COLO829 (cell line): ENCODE data around the gene ALG2.

Source experiments
- DNase-seq: peaks from one replicate; pipeline ENCODE4 v3.0.0; 2012; ENCODE audit warnings: low spot score

ALG2 gene

DNA sequence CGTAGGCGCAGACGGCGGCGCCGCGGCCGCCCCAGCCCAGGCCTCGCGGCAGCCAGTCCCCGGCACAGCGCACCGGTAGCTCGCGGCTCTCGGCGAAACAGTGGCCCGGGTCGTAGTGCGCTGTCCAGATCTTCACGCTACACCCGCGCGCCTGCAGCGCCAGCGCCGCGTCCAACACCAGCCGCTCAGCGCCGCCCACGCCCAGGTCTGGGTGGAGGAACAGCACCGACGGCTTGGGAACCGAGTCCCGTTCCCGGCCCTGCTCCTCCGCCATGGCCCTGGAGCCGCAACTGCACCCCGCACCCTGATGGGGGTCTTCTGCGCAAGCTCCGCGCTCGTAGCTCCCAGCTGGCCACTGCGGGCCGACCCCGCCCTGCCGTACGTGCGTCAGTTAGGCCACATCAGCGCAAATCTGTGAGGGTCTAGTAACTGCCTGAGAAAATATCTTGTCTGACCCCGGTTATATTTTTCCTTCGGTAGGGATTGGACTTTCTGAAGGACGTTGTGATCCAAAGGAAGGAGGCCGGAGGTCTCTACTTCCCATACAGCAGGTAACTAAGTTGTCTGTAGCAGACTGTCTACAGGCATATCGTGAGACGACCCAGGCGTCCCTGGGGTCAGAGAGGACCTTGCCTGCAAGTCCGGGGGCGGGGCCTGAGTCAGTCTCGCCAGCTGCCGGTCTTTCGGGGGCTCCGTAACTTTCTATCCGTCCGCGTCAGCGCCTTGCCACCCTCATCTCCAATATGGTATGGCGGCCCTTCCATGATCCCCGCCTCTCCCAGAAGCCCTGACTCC is at the start of gene ALG2, which contains the start of gene SEC61B:
ALG2 (minus strand) TSS at position 322 of the 795 bp plus-strand sequence; CDS start at position 274, 48 bp downstream.
SEC61B (plus strand) TSS at position 662 of the 795 bp plus-strand sequence; CDS start at position 744, 82 bp downstream.
- DNase-seq = peak; percentile 90

DNA sequence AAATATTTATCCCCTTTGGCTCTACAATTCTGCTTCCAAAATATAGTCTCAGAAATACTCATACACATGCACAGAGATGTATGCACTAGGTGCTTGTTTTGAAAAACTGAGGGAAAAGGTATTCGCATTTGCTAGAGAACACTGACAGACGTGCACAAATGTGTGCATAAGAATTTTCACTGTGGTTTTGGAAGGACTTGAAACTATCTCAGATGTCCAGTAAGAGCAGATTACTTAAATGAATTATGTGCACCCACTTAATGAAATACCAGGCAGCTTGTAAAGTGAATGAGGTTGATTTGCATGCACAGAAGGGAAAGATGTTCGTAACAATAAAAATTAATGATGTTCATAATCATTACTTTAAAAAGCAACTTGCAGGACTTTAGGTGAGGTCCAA is 48.7 kb upstream of the ALG2 start:
- DNase-seq = no peak

- DNase-seq = no peak
Measured at GRCh38 chr9:99269416-99269815, 47.7 kb upstream of the ALG2 start.

DNA sequence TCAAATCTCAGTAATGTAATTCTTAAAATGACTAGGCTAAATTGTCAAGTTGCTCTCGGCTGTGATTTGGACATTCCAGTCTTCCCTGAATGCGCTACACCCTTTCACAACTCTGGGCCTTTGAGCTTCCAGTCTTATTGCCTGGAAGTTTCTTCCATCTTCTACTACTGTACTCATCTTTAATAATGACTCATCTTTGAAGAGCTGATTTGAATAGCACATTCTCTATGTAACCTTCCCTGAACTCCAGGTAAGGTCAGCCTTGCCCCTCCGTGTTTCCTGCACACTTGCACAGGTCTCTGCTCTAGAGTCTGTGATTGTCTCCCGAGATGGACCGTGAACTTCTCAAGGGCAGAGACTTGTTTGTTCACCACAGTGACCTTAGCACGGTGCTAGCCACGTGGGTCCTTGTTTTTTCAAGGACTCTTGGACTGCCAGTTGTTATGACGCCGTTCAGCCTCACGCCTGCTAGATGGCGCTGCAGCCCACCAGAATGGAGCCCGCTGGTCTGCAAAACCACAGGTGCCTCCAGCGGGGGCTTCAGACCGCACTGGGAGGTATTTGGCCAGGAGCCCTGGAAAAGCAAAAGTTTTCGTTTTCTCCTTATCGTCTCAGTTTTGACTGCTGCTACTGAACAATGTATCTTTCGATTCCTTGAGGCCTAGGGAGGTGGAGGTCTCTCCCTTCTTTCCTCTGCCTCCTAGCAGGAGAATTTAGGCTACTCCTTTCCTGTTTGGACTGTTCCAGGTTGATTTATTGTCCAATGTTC is 44.7 kb upstream of the ALG2 start:
- DNase-seq = no peak

DNA sequence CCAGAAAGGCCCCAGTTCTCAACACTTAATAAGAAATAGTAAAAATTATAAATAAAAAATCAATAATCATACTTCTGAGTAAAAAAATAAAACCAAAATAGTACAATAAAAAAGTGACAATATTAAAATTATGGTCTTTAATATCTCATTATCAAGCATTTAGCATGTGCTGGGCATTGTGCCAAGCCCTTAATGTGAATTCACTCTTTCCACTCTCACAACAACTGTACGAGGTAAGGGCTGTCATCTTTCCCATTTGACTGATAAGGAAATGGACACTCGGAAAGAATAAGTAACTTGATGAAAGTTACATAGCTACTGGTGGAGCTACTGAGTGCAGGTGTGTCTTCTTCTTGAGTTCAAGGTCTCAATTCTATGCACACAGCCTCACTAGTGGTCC is 43.9 kb upstream of the ALG2 start:
- no peak for DNase-seq

DNA sequence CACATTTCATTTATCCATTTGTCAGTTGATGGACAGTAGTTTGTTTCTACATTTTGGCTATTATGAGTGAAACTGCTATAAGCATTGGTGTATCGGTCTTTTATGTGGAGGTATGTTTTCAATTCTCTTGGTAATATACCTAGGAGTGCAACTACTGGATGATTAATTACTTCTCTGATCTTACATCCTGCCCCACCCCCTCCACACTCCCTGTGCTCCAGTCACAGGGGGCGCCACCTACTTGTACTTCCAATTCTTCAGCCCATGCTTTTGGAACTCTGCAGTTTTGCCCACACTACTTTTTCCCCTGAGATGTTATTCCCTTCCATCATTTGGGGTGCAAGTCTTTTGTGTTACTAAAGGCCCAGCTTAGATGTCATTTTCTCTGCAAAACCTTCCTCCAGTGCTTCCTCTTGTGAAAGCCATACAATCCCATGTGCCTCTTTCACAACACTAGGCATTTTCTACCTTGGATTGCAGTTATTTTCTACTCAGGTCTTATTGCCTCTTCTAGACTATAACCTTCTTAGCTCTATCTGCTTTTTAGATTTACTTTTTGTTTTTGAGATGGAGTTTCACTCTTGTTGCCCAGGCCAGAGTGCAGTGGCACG is 42.4 kb upstream of the ALG2 start:
- no peak for DNase-seq

DNA sequence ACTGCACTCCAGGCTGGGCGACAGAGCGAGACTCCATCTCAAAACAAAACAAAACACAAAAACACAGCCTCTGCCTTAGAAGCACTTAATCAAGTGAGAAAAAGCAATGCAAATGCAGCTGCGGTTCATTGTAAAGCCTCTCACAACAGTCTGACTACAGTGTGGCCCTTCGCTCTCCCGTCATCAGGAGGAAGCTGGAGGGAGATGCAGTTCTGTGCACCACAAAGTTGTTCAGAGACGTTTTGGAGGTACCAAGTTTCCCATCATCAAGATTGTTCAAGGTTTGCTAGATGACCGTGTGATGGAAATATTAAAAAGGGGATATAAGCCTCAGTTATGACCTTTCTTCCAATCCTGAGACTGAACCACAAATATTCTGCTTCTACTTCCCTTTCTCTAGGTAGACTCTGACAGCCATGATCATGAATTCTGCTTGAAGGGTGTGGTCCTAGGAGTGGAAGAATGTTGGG is 41.2 kb upstream of the ALG2 start:
- no peak for DNase-seq

GRCh38 chr9:99261923-99262322 is 40.2 kb upstream of the ALG2 start:
- DNase-seq = no peak

- no peak for DNase-seq
Measured at GRCh38 chr9:99259231-99259918, 37.6 kb upstream of the ALG2 start.

- DNase-seq = no peak
Measured at GRCh38 chr9:99257723-99258389, 36.1 kb upstream of the ALG2 start.

GRCh38 chr9:99255651-99256050 is 33.9 kb upstream of the ALG2 start:
- no peak for DNase-seq

DNA sequence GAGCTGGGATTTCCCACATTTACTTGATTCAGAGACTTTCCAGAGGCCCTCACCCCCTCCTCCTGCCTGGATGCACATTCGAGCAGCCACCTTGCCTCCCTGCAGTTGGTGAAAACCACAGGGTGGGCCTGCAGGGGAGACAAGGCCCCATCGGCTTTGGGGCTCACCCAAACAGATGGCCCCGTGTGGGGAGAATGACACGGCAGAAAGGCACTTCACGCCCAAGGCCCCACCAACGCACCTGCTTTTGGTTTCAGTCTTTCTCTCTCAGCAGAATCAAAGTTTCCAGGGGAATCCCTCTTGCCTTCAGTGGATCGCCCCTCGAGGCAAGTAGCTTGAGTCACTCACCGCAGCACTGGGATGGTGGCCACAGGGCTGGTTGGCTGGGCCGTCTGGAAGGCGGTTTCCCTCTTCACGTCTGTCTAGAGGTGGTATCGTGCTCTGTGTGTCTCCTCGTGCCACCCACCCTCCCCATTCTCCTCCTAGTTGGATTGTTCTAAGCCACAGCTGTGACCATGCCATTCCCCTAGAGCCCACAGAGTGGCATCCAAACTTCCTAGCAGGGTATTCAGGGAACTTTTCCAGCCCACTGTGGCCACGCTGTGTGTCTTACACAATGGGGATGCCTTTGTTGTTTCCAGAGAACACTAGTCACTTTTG is 32.2 kb upstream of the ALG2 start:
- DNase-seq = no peak

GRCh38 chr9:99253134-99253533 is 31.4 kb upstream of the ALG2 start:
- no peak for DNase-seq

- no peak for DNase-seq
Measured at GRCh38 chr9:99251157-99251556, 29.4 kb upstream of the ALG2 start.

GRCh38 chr9:99249619-99250018 is 27.9 kb upstream of the ALG2 start:
- no peak for DNase-seq

DNA sequence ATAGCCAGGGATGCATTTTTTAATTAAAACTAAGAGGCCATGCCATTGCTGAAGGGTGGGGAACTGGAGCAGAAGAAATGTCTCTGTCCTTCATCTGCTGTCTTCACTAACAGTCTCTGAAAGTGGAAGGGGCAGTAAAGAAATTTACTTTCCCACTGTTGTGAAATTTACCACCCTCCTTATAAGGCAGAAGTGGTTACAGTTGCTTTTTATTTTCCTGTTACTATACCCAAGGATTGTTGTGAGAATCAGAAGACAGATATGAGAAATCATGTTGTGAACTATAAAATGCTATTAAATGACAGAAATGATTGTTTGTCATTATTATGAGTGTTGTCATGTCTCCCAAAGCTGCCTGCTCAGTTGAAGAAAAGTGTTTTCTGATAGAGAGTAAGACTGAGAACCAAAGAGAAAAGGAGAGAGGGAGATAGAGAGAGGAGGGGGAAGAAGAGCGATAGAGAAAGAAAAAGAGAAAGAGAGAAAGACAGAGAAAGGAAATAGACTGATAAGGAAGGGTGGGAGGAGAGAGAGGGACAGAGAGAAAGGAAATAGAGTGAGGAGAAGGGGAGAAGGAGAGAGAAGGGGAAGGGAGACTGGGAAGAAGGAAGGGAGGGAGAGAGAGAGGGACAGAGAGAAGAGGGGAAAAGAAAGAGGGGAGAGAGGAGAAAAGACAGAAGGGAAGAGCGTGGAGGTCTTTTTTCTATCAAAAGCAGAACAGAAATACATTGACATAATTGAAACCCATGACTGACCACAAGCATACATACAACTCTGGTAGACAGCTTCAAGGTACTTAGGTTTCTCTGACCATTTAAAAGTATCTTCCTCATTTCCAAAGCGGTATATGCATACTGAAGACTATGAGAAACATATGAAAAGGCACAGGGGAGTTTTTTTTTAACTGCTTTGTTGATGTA is 22.9 kb upstream of the ALG2 start:
- no peak for DNase-seq

GRCh38 chr9:99241106-99241505 is 19.4 kb upstream of the ALG2 start:
- no peak for DNase-seq

DNA sequence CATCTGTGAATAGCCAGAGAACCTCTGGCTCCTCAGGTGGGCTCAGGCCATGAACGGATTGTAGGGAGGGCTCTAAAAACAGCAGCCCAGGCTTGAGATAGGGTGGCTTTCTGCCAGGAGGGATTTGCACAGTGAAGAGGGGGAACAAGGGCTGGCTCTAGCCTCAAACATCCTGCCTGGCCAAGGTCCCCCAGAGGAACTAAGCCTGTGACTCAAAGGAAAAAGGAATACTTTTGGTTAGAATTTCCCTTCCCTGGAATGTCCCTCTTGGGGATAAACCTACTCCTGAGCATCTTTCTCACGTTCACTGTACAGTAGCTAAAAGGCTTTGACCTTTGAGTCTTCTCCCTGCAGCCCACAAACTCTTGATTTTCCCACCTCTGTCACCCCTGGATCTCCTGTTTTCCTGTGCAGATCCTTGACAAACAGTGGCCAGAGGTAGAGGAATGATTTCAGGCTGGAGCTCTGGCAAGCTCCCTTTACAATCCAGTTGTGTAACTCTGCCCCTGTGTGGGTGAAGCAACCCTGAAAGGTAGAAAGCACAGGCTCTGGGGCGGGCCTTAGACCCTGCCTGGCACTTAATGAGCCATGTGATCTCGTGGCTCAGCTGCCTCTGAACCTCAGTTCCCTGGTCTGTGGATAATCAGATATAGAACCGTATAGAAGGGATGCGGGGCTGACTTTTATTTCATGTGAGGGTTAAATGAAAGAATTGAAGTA is 17.8 kb upstream of the ALG2 start:
- DNase-seq = no peak

DNA sequence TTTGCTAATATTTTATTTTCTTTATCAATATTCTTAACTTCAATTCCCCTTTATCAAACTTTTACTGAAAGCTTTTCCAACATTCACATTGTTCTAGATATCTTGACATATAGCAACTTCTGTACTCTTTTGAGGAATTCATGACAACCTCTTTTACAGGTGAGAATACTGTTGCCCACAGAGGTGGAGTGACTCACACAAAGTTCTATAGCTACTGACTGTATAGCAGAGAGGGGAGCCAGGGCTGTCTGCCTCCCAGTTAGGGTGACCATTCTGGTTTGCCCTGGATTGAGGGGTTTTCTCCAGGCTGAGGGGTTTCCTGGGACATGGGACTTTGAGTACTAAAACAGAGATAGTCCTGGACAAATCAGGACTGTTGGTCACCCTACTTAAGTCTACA is 16.6 kb upstream of the ALG2 start:
- DNase-seq = no peak
